GM12878 (cell line): ENCODE data around the gene FAM222B. TPM values are rescaled to one million over a fixed set of nuclear protein-coding genes. Genes with fewer than 3 reads are reported as not detected.
A peak's percentile ranks its signal among the peaks of the same experiment; 100 is the strongest.

Source experiments
- ATAC-seq: fragments of 200-7000 bp; cut with Tn5 transposase; 3 replicates; pipeline ENCODE4 v1.9.1; 2020; ENCODE audit warnings: mild to moderate bottlenecking, moderate library complexity
- BruUV-seq: library from RNA; stranded (reverse); fragments of 400-500 nt; replicated peaks from 2 replicates; lab custom pipeline; 2021; lab: Mats Ljungman, UMichigan
- CTCF ChIA-PET: fragments of 300-600 bp; sonication (Branson Sonifier 250); formaldehyde crosslinking; extraction: SDS; loops from one replicate; lab custom pipeline; 2021; ENCODE audit warnings: inconsistent platforms; lab: Yijun Ruan, JAX
- POLR2A ChIA-PET: fragments of 350-600 bp; formaldehyde crosslinking; extraction: SDS; loops from one replicate; lab custom pipeline; 2021; ENCODE audit warnings: inconsistent platforms; lab: Charles Lee
- RAD21 ChIA-PET: fragments of 300-600 bp; sonication (Branson Sonifier 250); formaldehyde crosslinking; loops from one replicate; lab custom pipeline; 2023; ENCODE audit warnings: antibody characterized with exemption; ENCODE audit not compliant: unreplicated experiment; lab: Charles Lee
- SMC1A ChIA-PET: fragments of 300-600 bp; sonication (Branson Sonifier 250); formaldehyde crosslinking; loops from one replicate; lab custom pipeline; 2023; ENCODE audit not compliant: unreplicated experiment, uncharacterized antibody; lab: Charles Lee
- DNase-seq: peaks from one replicate; pipeline ENCODE4 v3.0.0-alpha.2; 2011; ENCODE audit warnings: low read depth, low spot score
- FAIRE-seq: peaks from 3 replicates; lab custom pipeline; 2011; peaks lifted over from hg19 to GRCh38; lab: Jason Lieb, UNC
- H2AFZ ChIP-seq: 2 replicates; pipeline ENCODE4 v1.6.0; 2011; ENCODE audit warnings: low read depth, low read length, control low read depth; ENCODE audit not compliant: control insufficient read depth
- H3K27ac ChIP-seq: 2 replicates; pipeline ENCODE4 v1.5.1; 2011; ENCODE audit warnings: control low read depth; ENCODE audit not compliant: control insufficient read depth, insufficient read depth
- H3K27me3 ChIP-seq, 2 experiments: replicated peaks in 1 of 2; 2 replicates each; pipeline versions ENCODE4 v1.6.0 to v1.6.1; 2011; ENCODE audit warnings: low read length in 1 of 2; ENCODE audit not compliant: control insufficient read depth in 2 of 2, insufficient read depth in 2 of 2
- H3K36me3 ChIP-seq, 2 experiments: 2 replicates each; pipeline ENCODE4 v1.5.1; 2011; ENCODE audit warnings: low read length in 1 of 2; ENCODE audit not compliant: control insufficient read depth in 2 of 2, insufficient read depth in 2 of 2
- H3K4me1 ChIP-seq: 2 replicates; pipeline ENCODE4 v1.6.1; 2011; ENCODE audit warnings: mild to moderate bottlenecking, low read length, moderate library complexity, mixed read lengths; ENCODE audit not compliant: control insufficient read depth, insufficient read depth
- H3K4me2 ChIP-seq: 2 replicates; pipeline ENCODE4 v1.6.0; 2011; ENCODE audit warnings: control low read depth; ENCODE audit not compliant: control insufficient read depth, insufficient read depth
- H3K4me3 ChIP-seq: fragments of 200-600 bp; sonication (generic); 2 replicates; pipeline ENCODE4 v1.5.1; 2016
- H3K79me2 ChIP-seq: 2 replicates; pipeline ENCODE4 v1.6.0; 2011; ENCODE audit warnings: low read length; ENCODE audit not compliant: control insufficient read depth, insufficient read depth
- H3K9ac ChIP-seq: 2 replicates; pipeline ENCODE4 v1.8.0; 2011; ENCODE audit warnings: low read length, control low read depth, mixed read lengths; ENCODE audit not compliant: control insufficient read depth, insufficient read depth
- H3K9me3 ChIP-seq: replicated peaks from 3 replicates; pipeline ENCODE4 v1.5.1; 2011; ENCODE audit warnings: mild to moderate bottlenecking, low read length; ENCODE audit not compliant: control insufficient read depth, insufficient read depth
- H4K20me1 ChIP-seq: 2 replicates; pipeline ENCODE4 v1.6.0; 2011; ENCODE audit not compliant: control insufficient read depth, insufficient read depth
- ATF7 ChIP-seq: fragments of 450-650 bp; IDR thresholded peaks from 2 replicates; pipeline ENCODE4 v1.6.1; 2016; ENCODE audit warnings: low read depth, mild to moderate bottlenecking
- CHD2 ChIP-seq: IDR thresholded peaks from 2 replicates; pipeline ENCODE4 v1.6.1; 2011; ENCODE audit warnings: low read depth, low read length, improper control_type of control experiment, borderline replicate concordance
- EED ChIP-seq: sonication (generic); IDR thresholded peaks from 2 replicates; pipeline ENCODE4 v1.6.1; 2016; ENCODE audit warnings: antibody characterized with exemption, low read depth
- IKZF1 ChIP-seq: fragments of 450-650 bp; conservative IDR thresholded peaks from 2 replicates; pipeline ENCODE4 v1.6.1; 2017; ENCODE audit warnings: antibody characterized with exemption, mild to moderate bottlenecking
- KAT2A ChIP-seq: conservative IDR thresholded peaks from 2 replicates; pipeline ENCODE4 v1.6.1; 2011; ENCODE audit warnings: low read depth, low read length; ENCODE audit not compliant: control insufficient read depth
- MTA2 ChIP-seq: fragments of 450-650 bp; IDR thresholded peaks from 2 replicates; pipeline ENCODE4 v1.6.1; 2016; ENCODE audit warnings: low read depth, mild to moderate bottlenecking, moderate library complexity
- MYB ChIP-seq: fragments of 150-350 bp; IDR thresholded peaks from 2 replicates; pipeline ENCODE4 v1.6.1; 2014; ENCODE audit warnings: mild to moderate bottlenecking, low read depth, low read length, borderline replicate concordance
- PAX5 ChIP-seq: IDR thresholded peaks from 2 replicates; pipeline ENCODE4 v1.6.1; 2011; ENCODE audit warnings: low read depth, low read length, borderline replicate concordance
- PAX8 ChIP-seq: fragments of 450-650 bp; IDR thresholded peaks from 2 replicates; pipeline ENCODE4 v1.6.1; 2017; ENCODE audit warnings: mild to moderate bottlenecking, moderate library complexity
- PBX3 ChIP-seq: IDR thresholded peaks from 2 replicates; pipeline ENCODE4 v1.6.1; 2011; ENCODE audit warnings: mild to moderate bottlenecking, low read depth, low read length, moderate library complexity; ENCODE audit not compliant: insufficient replicate concordance
- RAD21 ChIP-seq: IDR thresholded peaks from 2 replicates; pipeline ENCODE4 v1.6.1; 2011; ENCODE audit warnings: mild to moderate bottlenecking, low read depth, low read length, moderate library complexity; ENCODE audit not compliant: insufficient read depth
- RELA ChIP-seq: fragments of 450-650 bp; IDR thresholded peaks from 2 replicates; pipeline ENCODE4 v1.8.0; 2014; ENCODE audit warnings: borderline replicate concordance; ENCODE audit not compliant: partially characterized antibody
- RELB ChIP-seq: fragments of 450-650 bp; IDR thresholded peaks from 2 replicates; pipeline ENCODE4 v1.6.1; 2017; ENCODE audit warnings: low read depth, mild to moderate bottlenecking, moderate library complexity
- RUNX3 ChIP-seq: IDR thresholded peaks from 2 replicates; pipeline ENCODE4 v1.6.1; 2012; ENCODE audit warnings: low read length, inconsistent platforms
- SPI1 ChIP-seq: IDR thresholded peaks from 2 replicates; pipeline ENCODE4 v1.6.1; 2011; ENCODE audit warnings: low read depth, mild to moderate bottlenecking, low read length, moderate library complexity, borderline replicate concordance; ENCODE audit not compliant: insufficient read depth
- WRNIP1 ChIP-seq: IDR thresholded peaks from 2 replicates; pipeline ENCODE4 v1.6.1; 2011; ENCODE audit warnings: low read depth, low read length, improper control_type of control experiment, borderline replicate concordance
- WGBS: methylation state at CpG from one replicate; pipeline ENCODE4 v1.1.6; 2016; ENCODE audit warnings: low lambda C conversion rate; ENCODE audit not compliant: insufficient replicate concordance, insufficient coverage; ENCODE audit errors: missing lambda C conversion rate; 5-methylcytosine and 5-hydroxymethylcytosine counted together
- in situ Hi-C: fragments of 300-500 bp; cut with MboI; formaldehyde crosslinking; loops from 9 replicates; pipeline ENCODE4 v1.14.3; 2018; ENCODE audit warnings: mixed read lengths
- intact Hi-C: fragments of 100-400 bp; cut with micrococcal nuclease; formaldehyde crosslinking; loops from one replicate; pipeline ENCODE4 v1.14.2; 2022; ENCODE audit not compliant: unreplicated experiment
- polyA plus RNA-seq, 11 experiments: library from polyadenylated mRNA; depleted of rRNA in 4 of 11; unstranded in 6 of 11; stranded (reverse) in 5 of 11; fragments of >200 nt; fragmentation: Nextera tagmentation in 4 of 11; fragmentation: Illumina TruSeq in 1 of 11; extraction: Ambion mirVana in 4 of 11; extraction: Trizol in 1 of 11; gene quantifications; 1 replicate in 1 of 11; 2 replicates in 10 of 11; pipeline versions ENCODE4 v1.2.1 to v1.2.3, GENCODE V29; 2011 to 2016; ENCODE audit warnings: inconsistent platforms in 2 of 11, missing spikeins in 2 of 11, low read depth in 1 of 11
- total RNA-seq, 4 experiments: library from RNA; depleted of rRNA in 3 of 4; stranded (reverse); fragments of >200 nt in 3 of 4; fragmentation: Illumina TruSeq in 1 of 4; extraction: Trizol in 1 of 4; gene quantifications; 2 replicates each; pipeline versions ENCODE4 v1.2.1 to v1.2.3, GENCODE V29; 2013 to 2021
- TF ChIP-seq, protein P1 (sequence below): fragments of 450-650 bp; IDR thresholded peaks from 2 replicates; pipeline ENCODE4 v1.6.1; 2017; ENCODE audit warnings: mild to moderate bottlenecking

Gene FAM222B
- total and polyA plus RNA-seq, 10 of the 15 experiments (the other 5 are each of a cell fraction or from before 2014, with no cell fraction given) = 2.8 to 18.3 (median 6.4) TPM

- TF ChIP-seq CHD2 (no peak), RAD21 (peak; percentile 87)
- TF ChIP-seq, protein P1, sequence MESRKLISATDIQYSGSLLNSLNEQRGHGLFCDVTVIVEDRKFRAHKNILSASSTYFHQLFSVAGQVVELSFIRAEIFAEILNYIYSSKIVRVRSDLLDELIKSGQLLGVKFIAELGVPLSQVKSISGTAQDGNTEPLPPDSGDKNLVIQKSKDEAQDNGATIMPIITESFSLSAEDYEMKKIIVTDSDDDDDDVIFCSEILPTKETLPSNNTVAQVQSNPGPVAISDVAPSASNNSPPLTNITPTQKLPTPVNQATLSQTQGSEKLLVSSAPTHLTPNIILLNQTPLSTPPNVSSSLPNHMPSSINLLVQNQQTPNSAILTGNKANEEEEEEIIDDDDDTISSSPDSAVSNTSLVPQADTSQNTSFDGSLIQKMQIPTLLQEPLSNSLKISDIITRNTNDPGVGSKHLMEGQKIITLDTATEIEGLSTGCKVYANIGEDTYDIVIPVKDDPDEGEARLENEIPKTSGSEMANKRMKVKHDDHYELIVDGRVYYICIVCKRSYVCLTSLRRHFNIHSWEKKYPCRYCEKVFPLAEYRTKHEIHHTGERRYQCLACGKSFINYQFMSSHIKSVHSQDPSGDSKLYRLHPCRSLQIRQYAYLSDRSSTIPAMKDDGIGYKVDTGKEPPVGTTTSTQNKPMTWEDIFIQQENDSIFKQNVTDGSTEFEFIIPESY = 0 out of 2 replicates have a peak, but pooled peaks have one; percentile 2
- TF ChIP-seq, all 136 proteins: peak for 7
Observed at GRCh38 chr17:28763804-28764266, 78.8 kb downstream of the FAM222B start (continued).

DNA sequence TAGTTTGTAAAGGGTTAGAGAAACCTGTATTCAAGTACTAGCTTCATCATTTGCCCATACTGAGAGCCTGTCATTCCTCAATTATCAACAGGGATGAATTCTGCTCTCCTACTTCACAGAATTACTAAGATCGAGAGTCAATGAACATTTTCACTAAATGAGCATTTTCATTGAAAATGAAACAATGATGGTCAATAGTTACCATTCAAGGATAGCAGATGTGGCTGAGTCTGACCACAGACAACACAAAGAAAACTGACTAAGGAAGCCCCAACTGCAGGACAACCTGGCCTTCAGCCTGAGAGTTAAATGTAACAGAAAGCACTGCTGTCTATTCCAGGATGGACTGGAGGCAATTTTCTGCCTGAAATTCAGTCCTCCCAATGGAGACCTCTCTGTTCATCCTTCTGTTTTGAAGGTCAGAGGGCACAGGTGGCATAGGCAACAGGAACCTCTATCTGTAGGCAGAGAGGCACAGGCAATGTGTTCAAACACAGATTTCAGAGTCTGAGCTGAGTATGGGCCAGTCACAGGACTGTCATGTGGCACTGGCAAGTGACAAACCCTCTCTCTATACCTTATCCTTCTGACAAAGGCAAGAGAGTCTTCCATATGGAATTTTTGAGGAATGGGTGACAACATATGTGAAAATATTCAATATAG, 79.3 kb downstream of the FAM222B start:
- ChIA-PET POLR2A (interaction anchor here (0.5 to 3.6 kb wide), 14 partner anchors 11 to 335 kb away, joined by 3 to 19 read pairs (median 4); partner anchors contain the start of genes DHRS13 and TLCD1), CTCF (interaction anchor here (0.6 to 7.3 kb wide), 60 partner anchors 10 to 354 kb away, joined by 3 to 175 read pairs (median 8); partner anchors contain the start of genes DHRS13, ERAL1, FAM222B and FLOT2), SMC1A (interaction anchor here (0.6 to 4.9 kb wide), 49 partner anchors 11 to 196 kb away, joined by 3 to 60 read pairs (median 4); partner anchors contain the start of genes DHRS13, FAM222B, FLOT2 and NEK8), RAD21 (interaction anchor here (0.6 to 6.1 kb wide), 51 partner anchors 9 to 628 kb away, joined by 3 to 109 read pairs (median 5); partner anchors contain the start of genes DHRS13, ERAL1, FAM222B and FLOT2)
- Histone ChIP-seq H3K9ac (no peak overlapping the region; the same call in 1 of the 2 replicates), H3K36me3 (peaks cover 11 to 25% of the 10 kb centered on the region in 2 experiments), H3K27me3 (no peaks in the 10 kb centered on the region), H3K79me2 (no peaks in the 10 kb centered on the region), H3K4me3 (no peak overlapping the region), H4K20me1 (no peaks in the 10 kb centered on the region; the same call in 1 of the 2 replicates), H3K27ac (peak overlapping the region; percentile 48), H3K4me1 (peaks cover 15% of the 10 kb centered on the region), H3K9me3 (no peaks in the 10 kb centered on the region), H2AFZ (no peak overlapping the region), H3K4me2 (peak overlapping the region; percentile 59)
- in situ Hi-C loops = no loop called here
- FAIRE-seq (peak; percentile 86), ATAC-seq (peak; percentile 92), DNase-seq (no peak)
- no TSS peak for BruUV-seq
- intact Hi-C loops = loop anchor here (1.0 to 5.0 kb wide), 5 partner anchors 36 to 153 kb away; partner anchors contain the start of gene FAM222B
- WGBS = 6% methylated on average over 1 of the region's 1 CpG
- TF ChIP-seq PBX3 (no peak), WRNIP1 (no peak), MYB (no peak), IKZF1 (peak; percentile 73), EED (peak; percentile 74), RUNX3 (peak; percentile 96), MTA2 (peak; percentile 39; the same call in 1 of the 2 replicates), RELB (peak; percentile 27; the same call in 1 of the 2 replicates), RELA (no peak), ATF7 (0 out of 2 replicates have a peak, but pooled peaks have one; percentile 27), SPI1 (no peak), KAT2A (no peak), PAX5 (no peak), PAX8 (no peak)
